Stimulated activated CD8-positive, alpha-beta memory T cell treated with anti-CD3 and anti-CD28 coated beads, Interleukin-4, amount 100 ng/mL, for 24 hours (primary cell): ENCODE data around the gene COL5A1.
"Not testable (repeated sequence)": the region's sequence is repeated elsewhere in the genome, so short reads cannot be mapped to it uniquely, and the experiment has no call there.

Experiments
- DNase-seq: peaks from one replicate; pipeline ENCODE4 v3.0.0-alpha.2; 2020; ENCODE audit warnings: low read depth

Gene COL5A1

DNA sequence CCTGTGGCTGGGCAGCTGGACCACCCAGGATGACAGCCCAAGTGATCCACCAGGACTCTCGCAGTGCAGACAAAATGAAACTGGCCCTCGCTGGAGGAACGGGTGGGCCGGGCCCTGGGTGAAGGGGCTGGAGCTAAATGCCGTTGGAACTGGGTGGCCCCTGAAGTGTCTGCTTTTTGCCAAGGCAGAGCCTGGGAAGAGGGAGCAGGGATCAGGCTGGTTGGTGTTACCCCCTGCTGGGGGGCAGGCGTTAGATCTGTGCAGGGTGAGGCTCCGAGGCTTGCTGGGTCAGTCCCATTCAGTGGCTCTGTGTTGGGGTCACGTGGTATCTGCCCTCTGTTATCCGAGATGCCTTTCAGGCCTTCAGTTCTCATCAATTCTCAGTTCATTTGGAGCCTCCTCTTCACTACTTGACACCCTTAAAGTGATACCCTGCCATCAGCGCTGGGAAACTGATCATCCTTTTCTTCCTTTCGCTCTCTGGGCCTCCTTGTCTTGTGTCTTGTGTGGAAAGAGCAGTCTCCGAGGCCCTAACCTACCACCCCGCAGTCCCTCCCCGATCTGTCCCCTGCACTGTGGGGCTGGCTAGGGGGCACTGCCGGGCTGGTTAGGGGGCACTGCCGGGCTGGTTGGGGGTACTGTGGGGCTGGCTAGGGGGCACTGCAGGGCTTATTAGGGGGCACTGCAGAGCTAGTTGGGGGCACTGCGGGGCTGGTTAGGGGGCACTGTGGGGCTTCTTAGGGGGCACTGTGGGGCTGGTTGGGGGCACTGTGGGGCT, 37.3 kb downstream of the COL5A1 start:
- no peak for DNase-seq

DNA sequence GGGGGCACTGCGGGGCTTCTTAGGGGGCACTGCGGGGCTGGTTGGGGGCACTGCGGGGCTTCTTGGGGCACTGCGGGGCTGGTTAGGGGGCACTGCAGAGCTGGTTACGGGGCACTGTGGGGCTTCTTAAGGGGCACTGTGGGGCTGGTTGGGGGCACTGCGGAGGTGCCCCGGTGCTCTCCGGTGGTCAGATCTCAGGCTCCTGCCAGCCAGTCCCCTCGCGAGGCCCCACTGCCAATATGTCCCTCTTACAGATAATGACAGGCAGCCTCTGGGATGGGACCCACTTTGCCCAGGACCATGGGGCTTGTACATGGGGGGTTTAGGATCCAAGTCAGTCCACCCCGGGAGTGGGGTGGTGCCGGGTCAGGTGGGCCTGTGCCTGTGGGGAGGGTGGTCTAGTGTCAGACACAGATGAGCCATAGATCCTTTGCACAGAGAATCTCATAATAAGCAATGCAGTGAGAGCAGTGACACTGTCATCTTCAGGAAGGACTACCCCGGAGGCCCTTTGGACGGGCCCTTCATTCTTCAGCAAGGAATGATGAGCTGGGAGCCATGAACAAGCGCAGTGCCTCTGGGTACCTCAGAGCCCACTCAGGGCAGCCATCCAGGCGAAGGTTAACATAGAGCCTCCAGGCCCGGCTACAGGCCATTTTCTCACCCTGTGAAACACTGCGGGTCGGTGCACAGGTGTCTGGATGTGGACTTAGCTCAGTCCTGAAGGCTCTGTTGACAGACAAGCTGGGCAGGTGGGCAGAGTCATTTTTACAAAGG, 38.2 kb downstream of the COL5A1 start:
- no peak for DNase-seq

DNA sequence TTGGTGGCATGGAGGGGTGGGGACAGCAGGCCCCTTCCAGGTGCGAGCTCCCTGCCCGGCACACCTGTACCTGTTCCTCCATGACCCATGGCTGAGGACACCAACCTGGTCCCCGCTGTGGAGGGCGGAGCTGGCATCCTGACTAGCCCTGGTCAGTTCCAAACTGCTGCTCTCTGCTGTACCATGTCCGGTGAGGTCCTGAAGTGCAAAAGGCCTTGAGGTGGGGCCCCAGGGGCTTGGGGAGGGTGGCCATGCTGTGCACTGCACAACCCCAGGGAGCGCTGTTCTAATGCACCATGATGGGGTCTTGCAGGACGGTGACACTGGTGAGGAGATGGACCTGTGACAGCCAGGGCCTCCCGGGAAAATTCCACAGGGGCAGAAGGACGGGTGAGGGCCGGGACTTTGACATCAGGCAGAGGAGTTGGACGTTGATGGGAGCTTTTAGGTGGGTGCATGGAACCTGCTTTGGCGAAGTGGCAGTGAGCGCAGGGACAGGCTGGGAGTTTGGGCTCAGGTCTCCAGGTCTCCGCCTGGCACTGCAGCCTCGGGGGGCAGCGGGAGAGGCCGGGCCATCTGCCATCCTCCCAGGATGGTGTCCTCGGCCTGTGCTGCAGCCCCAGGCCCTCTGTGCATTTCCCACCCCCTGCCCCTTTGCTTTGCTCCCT, 38.9 kb downstream of the COL5A1 start:
- DNase-seq = no peak

DNA sequence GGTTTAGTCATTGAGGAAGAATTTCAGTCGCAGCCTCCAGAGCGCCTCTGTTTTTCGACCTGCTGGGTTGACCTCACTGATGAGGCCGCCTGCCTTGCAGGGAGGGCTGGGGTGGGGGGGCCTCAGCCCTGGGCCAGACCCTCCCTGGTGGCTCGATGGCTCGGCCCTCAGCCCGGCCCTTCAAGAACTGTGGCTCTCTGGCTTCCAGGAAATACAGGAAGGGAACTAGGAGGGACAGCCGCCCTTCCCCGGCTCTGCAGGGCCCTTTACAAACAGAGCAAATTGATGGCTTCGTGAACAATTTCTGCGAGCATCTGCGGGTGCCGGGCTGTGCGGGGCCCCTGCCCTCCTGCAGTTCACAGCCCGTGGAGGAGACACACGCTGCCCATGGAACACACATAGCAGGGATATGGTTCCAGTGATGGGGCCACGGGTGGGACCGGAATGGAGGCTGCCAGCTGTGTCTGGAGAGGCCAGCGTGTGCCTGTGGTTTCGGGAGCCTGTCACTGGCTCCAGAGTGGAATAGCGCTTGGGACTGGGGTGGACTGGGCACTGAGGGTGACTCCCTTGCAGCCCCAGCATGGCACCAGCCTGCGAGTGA, 39.6 kb downstream of the COL5A1 start:
- no peak for DNase-seq

DNA sequence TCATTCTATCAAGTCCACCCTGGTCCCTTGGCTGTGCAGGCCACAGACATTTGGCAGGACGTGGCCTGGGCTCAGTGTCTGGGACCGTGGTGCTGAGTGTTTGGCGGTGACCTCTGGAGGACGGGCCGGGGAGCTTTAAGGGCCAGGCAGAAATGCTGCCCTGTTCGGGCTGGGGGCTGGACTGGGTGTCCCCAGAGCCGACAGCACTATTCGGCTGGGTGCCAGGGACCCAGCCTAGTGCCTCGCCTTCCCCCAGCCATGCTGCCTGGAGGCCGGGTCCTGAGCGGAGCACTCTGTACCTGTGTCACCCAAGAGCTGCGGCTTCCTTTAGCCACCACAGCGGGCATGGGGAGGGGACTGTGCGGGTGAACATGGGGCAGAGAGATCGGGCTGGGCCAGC, 40.4 kb downstream of the COL5A1 start:
- no peak for DNase-seq

DNA sequence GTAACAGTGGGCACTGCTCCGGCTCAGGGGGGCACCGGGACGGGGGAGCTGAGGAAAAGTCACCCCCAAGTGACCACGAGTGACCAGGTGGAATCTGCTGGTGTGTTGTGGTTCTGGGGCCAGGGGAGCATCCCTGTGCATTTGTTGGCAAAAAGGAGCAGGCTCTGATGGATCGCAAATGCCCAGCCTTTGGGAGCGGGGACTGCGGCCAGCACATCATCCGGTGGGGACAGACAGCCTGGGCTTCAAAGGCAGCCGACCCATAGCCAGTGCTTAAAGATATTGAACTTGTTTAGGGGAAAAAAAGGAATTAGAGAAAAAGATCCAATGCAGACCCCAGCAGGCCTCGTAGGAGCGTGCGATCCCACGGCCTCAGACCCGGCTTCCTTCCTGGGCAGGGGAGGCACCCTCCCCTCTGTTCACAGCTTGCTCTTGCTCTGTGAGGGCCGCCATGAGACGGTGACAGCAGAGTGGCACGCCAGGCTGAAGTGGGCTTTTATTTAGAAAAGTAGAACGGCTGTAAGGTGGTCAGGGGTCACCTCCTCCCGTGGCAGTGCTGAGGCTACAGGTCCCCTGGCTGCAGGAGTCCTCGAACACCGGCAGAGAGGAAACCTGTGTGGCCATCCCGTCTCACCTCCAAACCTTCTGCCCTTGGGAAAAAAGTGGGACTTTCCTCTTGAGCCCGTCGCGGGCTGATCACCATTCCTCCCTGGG, 41.2 kb downstream of the COL5A1 start:
- DNase-seq = no peak

DNA sequence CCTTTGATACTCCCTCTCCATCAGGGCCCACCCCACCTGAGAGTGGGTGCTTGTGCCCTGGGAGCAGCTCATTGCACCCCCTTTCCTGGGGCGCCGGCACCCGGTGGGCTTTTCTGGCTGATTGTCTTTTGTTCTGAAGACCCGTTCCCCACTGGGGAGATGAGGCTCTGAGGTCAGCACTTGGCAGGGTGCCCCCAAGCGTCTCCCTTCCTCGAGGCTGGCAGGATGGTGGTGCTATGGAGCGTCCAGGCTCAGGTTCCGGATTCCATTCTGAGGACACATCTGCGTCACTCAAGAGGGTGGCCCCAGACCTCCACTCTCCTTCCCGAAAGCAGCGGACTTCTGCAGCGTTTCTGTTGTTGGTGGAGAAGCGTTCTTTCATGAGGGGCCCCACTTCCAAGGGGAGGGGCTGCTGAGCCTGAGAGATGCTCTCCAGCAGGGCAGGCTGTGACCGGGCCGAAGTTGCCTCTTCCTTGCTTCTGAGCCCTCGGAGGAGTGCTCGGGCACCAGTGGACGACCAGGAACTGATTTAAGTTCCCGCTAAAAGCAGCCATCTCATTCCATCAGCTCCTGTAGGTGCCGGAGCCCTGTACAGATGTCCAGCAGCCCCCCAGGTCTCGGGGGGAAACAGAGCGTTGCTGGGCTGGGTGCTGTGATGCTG, 42.2 kb downstream of the COL5A1 start:
- DNase-seq = no peak

DNA sequence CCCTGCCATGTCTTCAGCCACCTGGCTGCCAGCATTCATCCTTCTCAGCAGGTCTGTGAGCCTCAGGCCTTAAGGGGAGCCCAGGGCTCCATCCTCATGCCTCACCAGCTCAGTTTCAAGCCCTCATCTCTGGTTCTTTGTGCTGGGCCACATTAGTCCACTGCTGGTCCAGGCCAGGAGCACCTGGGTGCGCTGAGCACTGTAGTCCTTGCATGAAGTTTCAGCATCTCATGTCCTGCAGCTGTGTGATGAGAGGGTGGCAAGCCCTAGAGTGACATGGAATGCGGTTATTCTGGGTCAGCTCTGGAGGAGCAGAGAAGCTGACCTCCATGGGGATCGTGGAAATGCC, 42.7 kb downstream of the COL5A1 start:
- no peak for DNase-seq

DNA sequence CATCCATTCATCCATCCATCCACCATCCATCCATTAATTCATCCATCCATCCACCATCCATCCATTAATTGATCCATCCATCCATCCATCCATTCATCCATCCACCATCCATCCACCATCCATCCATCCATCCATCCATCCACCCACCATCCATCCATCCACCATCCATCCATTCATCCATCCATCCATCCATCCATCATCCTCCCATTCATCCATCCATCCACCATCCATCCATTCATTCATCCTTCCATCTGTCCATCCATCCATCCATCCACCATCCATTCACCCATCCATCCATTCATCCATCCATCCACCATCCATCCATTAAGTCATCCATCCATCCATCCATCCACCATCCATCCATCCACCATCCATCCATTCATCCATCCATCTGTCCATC, 43.3 kb downstream of the COL5A1 start:
- DNase-seq = not testable (repeated sequence)

DNA sequence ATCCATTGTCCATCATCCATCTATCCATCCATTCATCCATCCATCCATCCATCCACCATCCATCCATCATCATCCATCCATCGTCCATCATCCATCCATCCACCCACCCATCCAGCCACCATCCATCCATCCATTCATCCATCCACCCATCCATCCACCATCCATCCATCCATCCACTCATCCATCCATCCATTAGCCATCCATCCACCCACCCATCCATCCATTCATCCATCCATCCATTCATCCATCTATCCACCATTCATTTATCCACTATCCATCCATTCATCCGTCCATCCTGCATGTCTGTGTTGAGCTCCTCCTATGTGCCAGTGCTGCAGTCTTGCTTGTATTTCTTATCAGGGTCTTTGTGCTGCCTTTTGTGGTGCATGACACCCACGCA, 44.2 kb downstream of the COL5A1 start:
- DNase-seq = no peak

DNA sequence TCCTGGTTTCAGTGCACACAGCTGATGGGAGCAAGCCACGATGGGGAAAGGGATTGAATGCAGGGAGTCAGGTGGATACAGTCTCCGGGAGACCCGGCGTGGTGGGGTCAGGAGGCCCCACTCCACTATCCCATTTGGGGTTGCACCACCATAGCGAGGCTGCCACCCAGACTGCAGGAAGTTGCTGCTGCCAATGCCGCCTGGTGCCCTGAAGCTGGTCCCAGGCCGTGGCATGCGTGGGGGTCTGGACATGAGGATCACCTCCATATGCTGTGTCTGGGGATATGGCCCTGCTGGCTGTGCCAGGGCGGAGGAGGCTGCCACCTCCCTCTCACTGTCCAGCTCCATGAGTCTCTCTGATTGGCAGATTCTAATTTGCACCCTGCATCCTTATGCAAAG, 45.3 kb downstream of the COL5A1 start:
- no peak for DNase-seq

DNA sequence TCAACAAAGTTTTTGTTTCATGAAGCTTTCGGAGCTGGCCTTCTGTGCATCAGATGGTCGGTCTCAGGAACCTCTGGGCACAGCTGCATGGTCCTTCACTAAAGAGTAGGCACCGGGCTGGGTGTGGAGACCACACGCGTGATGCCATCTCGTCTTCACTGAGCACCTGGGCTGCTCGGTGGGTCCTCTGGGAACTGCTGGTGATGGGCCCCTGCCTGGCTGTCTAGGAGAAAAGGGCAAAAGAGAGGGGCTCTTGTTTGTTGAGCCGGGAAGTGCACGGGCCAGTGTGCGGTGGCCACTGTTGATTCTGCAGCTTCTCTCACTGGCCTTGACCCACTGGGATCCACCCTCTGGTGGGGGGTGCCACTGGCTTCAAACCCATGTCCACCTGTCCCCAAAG, 46.0 kb downstream of the COL5A1 start:
- DNase-seq = no peak

DNA sequence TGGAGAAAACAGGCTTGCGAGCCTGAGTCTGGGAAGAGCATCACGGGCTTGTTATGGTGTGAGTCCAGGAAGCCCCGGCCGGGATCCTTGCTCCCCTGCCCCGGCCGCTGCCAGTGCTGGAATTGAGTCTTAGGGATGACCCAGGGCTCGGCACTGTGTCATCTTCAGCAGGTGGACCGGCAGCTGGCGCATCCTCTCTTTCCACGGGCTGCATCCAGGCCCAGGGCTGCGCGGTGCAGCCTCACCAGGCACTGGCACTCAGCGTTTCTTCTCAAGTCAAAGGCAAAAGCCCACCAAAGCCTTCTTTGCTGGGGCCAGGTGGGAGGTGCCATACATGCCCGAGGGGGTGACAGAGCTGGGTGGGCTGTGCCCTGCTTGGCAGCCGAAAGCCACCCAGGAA, 46.6 kb downstream of the COL5A1 start:
- DNase-seq = no peak

DNA sequence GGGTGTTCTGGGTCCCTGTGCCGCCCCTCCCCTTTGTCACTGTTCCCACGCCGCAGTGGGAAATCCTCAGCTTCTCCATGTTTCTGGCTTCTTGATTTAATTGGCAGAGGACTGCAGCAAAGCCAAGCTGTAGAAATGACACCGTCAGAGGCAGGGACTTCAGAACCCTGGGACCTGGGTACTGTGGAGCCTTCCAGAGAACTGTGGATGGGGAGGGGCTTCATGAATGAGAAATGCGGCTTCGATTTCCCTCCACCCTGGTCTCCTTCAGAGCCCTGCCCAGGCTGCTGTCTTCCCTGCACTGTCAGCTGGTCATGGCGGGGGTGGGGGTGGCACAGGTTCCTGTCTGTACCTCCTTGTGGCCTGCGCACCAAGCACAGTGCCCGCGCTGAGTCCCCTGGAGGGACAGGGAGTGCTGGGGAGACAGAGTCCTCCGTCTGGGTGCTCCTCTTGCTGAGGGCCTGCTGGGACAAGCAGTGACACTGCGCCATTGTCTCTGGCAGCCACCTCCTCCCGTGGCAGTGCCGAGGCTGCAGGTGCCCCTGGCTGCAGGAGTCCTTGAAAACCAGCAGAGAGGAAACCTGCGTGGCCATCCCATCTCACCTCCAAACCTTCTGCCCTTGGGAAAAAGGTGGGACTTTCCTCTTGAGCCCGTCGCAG, 47.2 kb downstream of the COL5A1 start:
- DNase-seq = no peak

DNA sequence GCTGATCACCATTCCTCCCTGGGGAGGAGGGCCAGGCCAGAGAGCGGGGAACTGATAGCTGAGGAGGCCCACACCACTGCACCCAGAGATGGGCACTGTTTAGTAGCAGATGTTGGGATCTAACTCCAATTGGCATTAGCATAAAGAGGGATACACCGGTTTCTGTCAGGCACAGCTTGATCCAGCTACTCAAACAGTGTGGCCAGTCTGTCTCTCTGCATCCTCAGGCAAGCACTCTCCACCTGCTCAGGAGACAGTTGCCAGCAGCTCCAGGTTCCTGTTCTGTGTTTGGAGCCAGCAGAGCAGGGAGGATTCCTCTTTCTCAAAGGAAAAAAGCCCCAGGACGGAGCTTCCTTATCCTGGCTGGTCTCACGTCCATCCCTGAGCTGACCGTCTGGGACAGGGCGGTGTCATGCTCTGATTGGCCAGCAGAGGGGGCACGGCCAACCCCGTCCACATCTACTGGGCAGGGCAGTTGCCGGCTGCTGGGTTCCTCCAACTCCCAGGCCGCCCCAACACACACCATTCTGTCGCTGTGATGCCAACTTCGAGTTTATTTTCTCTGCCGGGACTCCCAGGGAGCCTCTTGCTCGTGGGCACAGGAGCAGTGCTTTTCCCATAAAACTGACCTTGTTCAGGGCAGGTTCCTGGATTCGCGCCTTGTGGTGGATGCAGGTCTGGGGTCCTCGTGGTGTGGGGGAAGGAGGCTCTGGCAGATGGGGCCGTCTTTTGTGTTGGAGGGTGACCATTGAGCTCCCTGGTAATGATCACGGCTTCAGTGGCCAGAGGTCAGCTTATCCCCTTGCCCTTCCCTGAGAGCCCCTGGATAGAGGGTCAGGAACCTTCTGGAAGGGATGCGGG, 47.9 kb downstream of the COL5A1 start:
- peak; percentile 8 for DNase-seq

DNA sequence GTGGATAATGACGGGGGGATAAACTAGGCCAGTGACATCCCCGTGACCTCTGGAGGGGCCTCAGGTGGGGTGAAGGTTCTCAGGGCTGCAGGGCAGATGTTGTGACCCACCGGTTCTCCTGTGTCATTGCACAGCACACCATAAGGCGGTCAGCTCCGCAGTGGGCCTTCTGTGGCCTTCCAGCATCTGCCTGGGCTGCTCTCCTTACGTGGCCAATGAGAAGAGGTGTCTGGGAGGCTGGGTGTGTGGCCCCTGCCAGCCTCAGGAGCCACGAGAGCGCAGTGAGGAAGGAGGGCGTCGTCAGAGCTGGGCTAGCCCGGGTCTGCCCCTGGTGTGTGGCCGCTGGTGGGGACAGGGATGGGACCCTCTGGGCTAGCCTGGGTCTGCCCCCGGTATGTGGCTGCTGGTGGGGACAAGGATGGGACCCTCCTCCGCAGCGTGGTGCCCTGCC, 48.7 kb downstream of the COL5A1 start:
- no peak for DNase-seq

DNA sequence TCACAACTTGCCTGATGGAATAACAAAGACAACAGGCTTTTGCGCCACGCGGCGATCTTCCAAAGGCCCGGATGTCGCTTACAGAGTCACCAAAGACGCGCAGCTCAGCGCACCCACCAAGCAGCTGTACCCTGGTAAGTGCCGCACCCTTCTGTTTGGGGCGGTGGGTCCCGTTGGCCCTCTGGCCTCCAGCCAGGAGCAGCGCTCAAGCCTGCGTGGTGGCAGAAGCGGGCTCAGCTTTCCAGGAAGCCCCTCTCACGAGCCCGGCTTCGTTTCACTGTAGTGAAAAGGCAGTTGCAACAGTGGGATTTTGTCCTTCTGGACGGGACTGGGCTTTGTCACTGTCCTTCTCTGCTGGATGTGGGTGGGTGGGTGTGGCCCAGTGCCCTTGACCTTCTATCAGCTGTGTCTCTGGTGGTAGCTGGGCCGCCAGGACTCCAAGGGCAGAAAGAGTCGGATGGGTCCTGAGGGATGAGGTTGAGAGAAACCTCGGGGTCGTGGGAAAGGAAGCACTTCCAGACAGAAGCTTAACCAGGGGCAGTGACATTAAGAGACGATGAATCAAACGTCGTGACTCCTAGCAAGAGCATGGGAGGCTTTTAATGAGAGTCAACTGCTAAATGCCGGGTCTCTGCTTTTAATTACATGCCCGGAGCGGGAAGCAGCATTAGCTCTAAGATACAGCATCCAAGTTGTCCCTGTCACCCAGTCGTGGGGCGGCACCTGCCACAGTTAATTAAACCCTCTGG, 49.5 kb downstream of the COL5A1 start:
- no peak for DNase-seq

DNA sequence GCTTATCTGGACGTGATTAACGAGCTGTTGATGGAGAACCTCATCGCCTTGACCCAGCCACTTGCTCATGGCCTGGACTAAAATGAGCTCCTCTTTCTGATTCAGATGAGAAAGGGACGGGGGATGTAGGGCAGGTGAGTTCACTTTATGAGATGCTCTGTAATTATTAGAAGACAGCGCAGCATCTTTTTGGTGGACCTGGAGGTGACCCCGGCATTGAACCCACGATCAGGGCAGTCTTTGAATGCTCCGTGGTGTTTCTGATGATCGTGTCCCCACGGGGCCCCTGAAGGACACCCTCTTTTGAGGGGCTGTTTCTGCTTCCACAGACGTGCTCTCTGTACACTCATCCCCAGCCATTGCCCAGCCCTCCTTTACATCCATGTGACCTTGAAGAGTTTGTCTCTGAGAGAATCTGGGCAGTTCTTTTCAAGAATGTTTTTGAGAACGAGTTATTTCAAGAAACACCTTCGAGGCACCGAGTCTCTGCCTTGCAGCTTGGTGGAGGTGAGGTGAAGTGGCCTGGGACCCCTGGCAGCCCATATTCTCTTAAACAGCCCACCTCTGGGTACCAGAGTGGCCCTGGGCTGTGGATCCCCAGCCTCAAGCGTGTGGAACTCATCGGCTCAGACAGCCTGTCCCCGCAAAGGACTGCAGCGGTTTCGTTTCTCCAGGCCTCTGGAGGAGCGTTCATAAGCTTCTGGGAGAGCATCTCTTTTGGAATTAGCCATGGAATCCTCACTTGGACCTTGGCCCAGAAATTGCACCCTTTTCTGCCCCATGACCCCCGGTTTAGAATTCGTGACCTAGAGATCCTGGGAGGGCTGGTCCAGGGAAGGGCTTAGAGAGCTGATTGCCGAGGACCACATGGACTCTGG, 50.3 kb downstream of the COL5A1 start:
- no peak for DNase-seq
